H1 (cell line): ENCODE results near the gene GKAP1. TPM values are rescaled to one million over a fixed set of nuclear protein-coding genes. Genes with fewer than 3 reads are reported as not detected.

ENCODE experiments used
- CHD1 ChIP-seq: IDR thresholded peaks from 2 replicates; pipeline ENCODE4 v1.6.1; 2012; ENCODE audit warnings: low read depth, low read length, improper control_type of control experiment
- CHD2 ChIP-seq: IDR thresholded peaks from 2 replicates; pipeline ENCODE4 v1.6.1; 2012; ENCODE audit warnings: low read length, improper control_type of control experiment
- CHD7 ChIP-seq: fragments of 300-600 bp; sonication (generic); IDR thresholded peaks from 2 replicates; pipeline ENCODE4 v1.7.1; 2012; ENCODE audit warnings: low read length, moderate library complexity, mild to moderate bottlenecking, inconsistent platforms; ENCODE audit not compliant: insufficient replicate concordance
- EP300 ChIP-seq, 2 experiments: IDR thresholded peaks; 1 replicate in 1 of 2; 2 replicates in 1 of 2; pipeline ENCODE4 v1.6.1; 2011 to 2012; ENCODE audit warnings: low read depth in 2 of 2, low read length in 2 of 2, mild to moderate bottlenecking in 2 of 2, borderline replicate concordance in 1 of 2, inconsistent platforms in 1 of 2, moderate library complexity in 1 of 2
- KDM4A ChIP-seq: IDR thresholded peaks from one replicate; pipeline ENCODE4 v1.7.1; 2012; ENCODE audit warnings: low read depth, mild to moderate bottlenecking, moderate library complexity, low read length, inconsistent platforms; ENCODE audit not compliant: severe bottlenecking
- SIX5 ChIP-seq: IDR thresholded peaks from 2 replicates; pipeline ENCODE4 v1.6.1; 2011; ENCODE audit warnings: mild to moderate bottlenecking, low read depth, low read length
- TAF1 ChIP-seq: IDR thresholded peaks from 2 replicates; pipeline ENCODE4 v1.6.1; 2011; ENCODE audit warnings: mild to moderate bottlenecking, low read depth, low read length
- polyA plus RNA-seq, 7 experiments: library from polyadenylated mRNA; depleted of rRNA in 3 of 7; stranded (reverse) in 5 of 7; unstranded in 2 of 7; fragments of >200 nt in 5 of 7; fragments of 200-250 nt in 2 of 7; gene quantifications; 1 replicate in 5 of 7; 2 replicates in 1 of 7; 4 replicates in 1 of 7; pipeline versions ENCODE4 v1.2.1 to v1.2.3, GENCODE V29; 2011 to 2013; ENCODE audit warnings: missing spikeins in 2 of 7, mixed read lengths in 2 of 7
- total RNA-seq: library from RNA; stranded (reverse); fragmentation: NEBNext Ultra II Directional; extraction: Animal tissue kit (Norgen Biotek cat#: 25700); gene quantifications from 2 replicates; pipeline ENCODE4 v1.2.1, GENCODE V29; 2021

GKAP1 gene
- total and polyA plus RNA-seq, 2 of the 8 experiments (the other 6 are each of a cell fraction or from before 2014, with no cell fraction given) = 0.97 to 5.3 TPM

DNA sequence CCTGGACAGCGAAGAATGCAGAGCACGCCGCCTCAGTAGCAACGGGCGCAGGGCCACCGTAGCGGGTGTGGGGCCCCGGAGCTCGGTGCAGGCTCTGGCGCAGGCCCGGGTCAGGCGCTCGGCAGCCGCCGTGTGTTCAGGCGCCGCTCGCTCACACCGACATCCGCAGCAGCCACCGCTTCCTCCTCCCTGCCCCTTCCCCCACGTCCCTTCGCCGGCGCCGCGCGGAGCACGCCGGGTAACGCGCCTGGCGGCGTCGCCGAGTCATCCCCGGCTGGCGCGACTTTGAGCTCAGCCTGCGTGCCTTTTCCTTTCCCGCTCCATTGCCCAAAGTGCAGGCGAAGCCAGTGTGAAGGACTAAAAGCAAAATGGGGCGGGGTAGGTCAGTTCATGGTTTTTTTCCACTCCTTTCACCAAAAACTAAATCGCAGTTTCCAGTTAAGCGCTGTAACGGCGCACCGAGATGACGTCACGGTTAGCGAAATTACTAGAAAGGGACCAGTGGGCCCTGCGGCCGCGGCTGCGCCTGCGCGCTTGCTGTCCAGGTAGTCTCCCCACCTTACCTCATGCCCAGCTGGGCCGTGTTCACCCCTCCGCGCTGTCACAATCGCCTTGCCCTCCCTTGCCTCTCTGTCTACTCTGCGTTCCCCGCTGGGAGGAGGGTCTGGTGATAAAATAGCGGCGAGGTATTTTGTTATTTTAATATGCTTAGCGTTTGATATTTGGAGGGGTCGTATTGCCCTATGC is 109.6 kb downstream of the GKAP1 start, which contains the start of gene UBQLN1 (continued):
- TF ChIP-seq EP300 (IDR thresholded peaks at IDR 0.05; ENCODE audit: borderline replicate concordance in 1 of 2, low read depth in 2 of 2, low read length in 2 of 2) (0 out of 3 replicates have a peak, but pooled peaks of 1 of the 2 experiments have one; percentile 22), SIX5 (no peak), CHD2 (peak; percentile 71), CHD7 (no peak), CHD1 (no peak), KDM4A (peak; percentile 83), TAF1 (peak; percentile 95)
